ENCODE measurements around the gene NACC2.
A peak's percentile ranks its signal among the peaks of the same experiment; 100 is the strongest.

Gene NACC2

GRCh38 chr9:136058084-136058483, 37.0 kb downstream of the NACC2 start:
- Mint-ChIP-seq H3K36me3 (no peaks in the 10 kb centered on the region), H3K27me3 (peaks cover 17% of the 10 kb centered on the region), H3K4me1 (peaks cover 4% of the 10 kb centered on the region), H3K4me3 (no peak overlapping the region), H3K9me3 (no peaks in the 10 kb centered on the region), H3K27ac (no peak overlapping the region)
- DNase-seq: peak; percentile 8
- CTCF ChIA-PET: no interaction called here

DNA sequence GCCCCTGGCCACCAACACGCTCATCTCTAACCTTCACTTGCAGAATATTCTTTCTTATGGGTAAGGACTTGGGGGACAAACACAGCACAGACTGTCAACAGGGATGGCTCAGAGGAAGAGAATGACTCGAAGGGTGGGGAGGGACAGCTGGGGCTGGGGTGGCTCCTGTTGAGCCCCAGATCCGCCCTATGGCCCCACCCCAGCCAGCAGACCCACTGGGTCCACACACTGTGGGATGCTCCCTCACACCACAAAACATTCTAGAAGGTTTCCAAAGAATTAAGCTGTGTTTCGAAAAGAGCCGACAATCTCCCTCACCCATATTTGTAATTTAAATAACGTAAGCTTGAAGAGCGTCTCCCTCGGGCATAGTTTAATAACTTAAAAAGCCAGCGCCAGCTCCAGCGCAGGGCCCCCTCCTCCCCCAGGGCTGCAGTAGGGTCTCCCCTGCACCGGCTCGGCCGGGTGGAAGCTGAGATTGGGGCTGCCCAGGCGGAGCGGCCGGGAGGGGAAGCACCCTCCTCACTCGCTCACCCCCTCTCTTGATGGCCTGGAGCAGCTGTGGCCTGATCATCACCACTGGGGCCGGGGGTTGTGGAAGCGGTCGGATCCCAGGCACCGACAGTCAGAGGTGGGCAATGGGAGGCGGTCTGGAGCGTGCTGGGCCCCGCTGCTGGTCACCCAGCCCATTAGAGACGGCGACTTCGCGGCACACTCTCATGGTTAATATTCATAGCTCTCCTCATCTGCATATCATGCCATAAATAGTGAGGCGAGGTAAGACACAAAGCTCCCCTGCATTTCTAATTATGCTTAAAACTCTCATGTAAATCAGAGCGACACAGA, 37.6 kb downstream of the NACC2 start:
- no peak overlapping the region for H3K4me3 Mint-ChIP-seq
- CTCF ChIA-PET: no interaction called here

DNA sequence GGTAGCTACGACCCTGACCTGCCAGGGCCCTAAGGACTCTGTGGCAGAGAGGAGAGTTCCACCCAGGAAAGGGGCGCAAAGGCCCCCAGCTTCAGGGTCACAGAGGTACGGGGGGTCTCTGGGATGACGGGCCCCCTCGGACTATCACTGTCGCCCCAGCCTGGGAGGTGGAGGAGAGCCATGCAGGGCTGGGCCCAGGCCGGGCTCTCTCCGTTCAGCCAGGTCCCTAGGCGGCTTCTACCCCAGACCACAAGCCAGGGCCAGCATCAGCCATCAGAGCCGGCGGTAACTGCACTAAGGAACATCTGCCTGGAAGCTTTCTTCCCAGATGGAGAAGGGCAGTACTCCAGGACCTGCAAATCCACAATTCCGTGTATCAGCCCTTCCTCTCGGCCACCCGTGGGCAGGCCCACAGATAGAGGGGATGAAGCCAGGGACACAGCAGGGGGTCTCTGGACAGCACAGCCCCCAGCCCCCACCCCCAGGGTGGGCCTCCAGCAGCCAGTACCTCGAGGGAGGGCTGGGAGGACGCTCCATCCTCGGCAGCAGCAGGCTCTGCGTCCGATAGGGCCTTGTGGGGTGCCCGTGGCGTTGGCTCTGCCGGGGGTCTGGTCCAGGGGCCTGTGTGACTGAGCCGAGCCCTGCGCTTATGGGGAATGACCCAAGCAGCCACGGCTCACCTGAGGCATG, 38.4 kb downstream of the NACC2 start:
- Mint-ChIP-seq H3K9me3 (no peaks in the 10 kb centered on the region), H3K27ac (no peak overlapping the region), H3K4me3 (no peak overlapping the region), H3K27me3 (peaks cover 31% of the 10 kb centered on the region), H3K36me3 (no peaks in the 10 kb centered on the region), H3K4me1 (peaks cover 8% of the 10 kb centered on the region)
- CTCF ChIA-PET: no interaction called here
- no peak for DNase-seq

More for the DNA sequence above, 37.6 kb downstream of the NACC2 start:
- DNase-seq: no peak
- H3K4me1 Mint-ChIP-seq: peaks cover 4% of the 10 kb centered on the region
- no peak overlapping the region for H3K27ac Mint-ChIP-seq
- H3K27me3 Mint-ChIP-seq: peaks cover 23% of the 10 kb centered on the region
- no peaks in the 10 kb centered on the region for H3K36me3 Mint-ChIP-seq
- H3K9me3 Mint-ChIP-seq: no peaks in the 10 kb centered on the region

DNA sequence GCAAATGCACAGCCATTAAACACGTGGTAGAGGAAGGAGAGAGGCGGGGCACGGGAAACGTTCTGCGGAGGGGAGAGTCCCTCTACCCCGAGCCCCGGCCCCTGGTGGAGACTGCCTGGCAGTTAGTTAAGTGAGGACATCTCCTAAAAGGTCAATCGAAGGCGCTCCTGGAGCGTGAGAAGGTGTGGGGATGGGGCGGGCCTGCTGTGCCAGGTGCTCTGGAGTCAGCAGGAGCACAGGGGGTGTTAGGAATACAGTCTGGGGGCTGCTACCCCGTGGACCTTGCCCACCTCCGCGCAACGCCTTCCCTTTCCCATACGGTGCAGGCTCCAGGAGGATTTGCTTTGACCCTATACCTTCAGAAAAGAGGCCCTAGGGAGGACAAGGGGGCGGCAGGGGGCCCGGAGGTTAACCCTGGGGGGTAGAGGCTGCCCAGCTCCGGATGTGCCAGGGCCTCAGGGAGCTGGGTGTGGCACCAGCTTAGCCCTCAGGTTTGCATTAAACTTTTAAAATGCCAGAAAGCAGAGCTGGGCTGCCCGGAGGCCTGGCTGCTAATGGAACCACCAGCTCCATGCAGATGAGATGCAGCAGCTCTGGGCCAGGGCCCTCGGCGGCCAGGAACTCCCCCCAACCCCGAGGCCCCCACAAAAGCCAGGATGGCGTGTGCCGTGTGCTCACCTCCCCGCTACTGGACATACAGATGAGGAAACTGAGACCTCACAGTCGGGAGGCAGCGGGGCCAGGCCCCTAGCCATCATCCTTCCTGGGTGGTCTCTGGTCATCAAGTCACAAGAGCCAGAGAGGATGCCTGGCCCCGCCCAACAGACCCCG, 39.2 kb downstream of the NACC2 start:
- CTCF ChIA-PET: no interaction called here
- H3K27me3 Mint-ChIP-seq: peaks cover 39% of the 10 kb centered on the region
- no peak overlapping the region for H3K27ac Mint-ChIP-seq

DNA sequence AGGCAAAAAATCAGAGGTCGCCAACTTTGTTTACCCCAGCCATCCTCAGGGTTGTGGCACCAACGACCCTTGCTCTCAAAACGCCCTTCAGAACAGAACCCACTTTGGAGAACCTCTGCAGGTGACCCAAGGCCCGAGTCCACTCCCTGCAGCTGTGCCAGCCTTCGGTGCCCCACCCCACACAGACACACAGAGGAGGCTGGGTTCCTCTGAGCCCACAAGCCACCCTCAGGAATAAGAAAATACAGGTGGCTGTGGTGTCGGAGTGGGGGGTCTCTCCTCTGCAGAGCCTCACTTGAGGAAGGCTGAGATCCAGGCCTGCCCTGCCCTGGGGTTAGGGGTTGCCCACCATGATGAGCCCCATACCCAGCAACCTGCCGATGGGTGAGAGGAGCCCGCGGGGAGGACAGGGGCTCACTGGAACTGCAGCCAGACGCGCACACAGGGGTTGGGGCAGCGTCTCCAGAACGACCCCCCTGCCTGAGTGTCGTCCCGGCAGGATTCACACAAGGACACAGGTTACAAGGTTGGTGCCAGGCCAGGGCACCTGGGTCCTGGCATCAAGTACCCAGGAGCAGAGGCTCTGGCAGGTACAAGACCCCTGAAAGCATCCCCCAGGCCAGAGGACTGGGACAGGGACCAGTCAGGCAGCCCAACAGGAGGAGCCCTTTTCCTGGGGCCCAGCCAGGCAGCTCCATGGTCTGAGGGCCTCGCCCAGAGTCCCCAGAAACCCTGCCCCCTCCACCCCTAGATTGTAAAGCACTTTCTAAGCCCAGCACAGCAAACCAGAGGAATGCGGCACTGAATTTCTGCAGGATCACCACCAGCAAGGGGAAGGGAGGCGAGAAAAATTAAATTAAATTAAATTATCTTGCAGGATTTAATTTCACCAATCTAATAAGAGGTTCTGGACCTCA, 40.0 kb downstream of the NACC2 start:
- H3K27me3 Mint-ChIP-seq: peaks cover 48% of the 10 kb centered on the region
- no peak overlapping the region for H3K27ac Mint-ChIP-seq
- H3K36me3 Mint-ChIP-seq: no peaks in the 10 kb centered on the region
- DNase-seq: no peak
- peaks cover 8% of the 10 kb centered on the region for H3K4me1 Mint-ChIP-seq
- no peaks in the 10 kb centered on the region for H3K9me3 Mint-ChIP-seq
- no peak overlapping the region for H3K4me3 Mint-ChIP-seq
- CTCF ChIA-PET: no interaction called here

More for the DNA sequence above, 39.2 kb downstream of the NACC2 start:
- H3K4me1 Mint-ChIP-seq: peaks cover 8% of the 10 kb centered on the region
- no peak overlapping the region for H3K4me3 Mint-ChIP-seq
- no peak for DNase-seq
- H3K9me3 Mint-ChIP-seq: no peaks in the 10 kb centered on the region
- no peaks in the 10 kb centered on the region for H3K36me3 Mint-ChIP-seq

GRCh38 chr9:136054146-136054545, 40.9 kb downstream of the NACC2 start:
- CTCF ChIA-PET: no interaction called here
- peaks cover 8% of the 10 kb centered on the region for H3K4me1 Mint-ChIP-seq
- H3K27me3 Mint-ChIP-seq: peaks cover 54% of the 10 kb centered on the region
- no peak overlapping the region for H3K4me3 Mint-ChIP-seq
- H3K9me3 Mint-ChIP-seq: no peaks in the 10 kb centered on the region
- H3K36me3 Mint-ChIP-seq: no peaks in the 10 kb centered on the region
- H3K27ac Mint-ChIP-seq: no peak overlapping the region
- no peak for DNase-seq

DNA sequence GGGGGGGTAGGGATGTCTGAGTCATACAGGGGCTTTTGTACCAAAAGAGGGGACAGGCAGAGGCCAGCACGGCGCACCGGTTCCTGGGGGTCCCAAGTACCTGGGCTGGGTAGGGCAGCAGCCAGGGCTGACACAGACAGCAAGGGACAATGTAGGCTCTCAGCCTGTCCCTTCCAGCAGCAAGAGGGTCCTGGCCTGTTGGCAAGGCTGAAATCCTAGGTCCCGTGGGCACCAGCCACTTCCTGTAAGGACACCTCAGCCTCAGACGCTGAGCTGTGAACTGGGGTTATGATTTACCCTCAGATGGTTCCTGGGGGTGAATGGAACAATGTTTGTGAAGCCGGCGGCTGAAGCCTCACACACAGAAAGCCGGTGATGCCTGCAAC, 41.3 kb downstream of the NACC2 start:
- Mint-ChIP-seq H3K4me1 (peaks cover 8% of the 10 kb centered on the region), H3K27ac (no peak overlapping the region), H3K4me3 (no peak overlapping the region), H3K27me3 (peaks cover 58% of the 10 kb centered on the region), H3K9me3 (no peaks in the 10 kb centered on the region), H3K36me3 (no peaks in the 10 kb centered on the region)
- no peak for DNase-seq
- CTCF ChIA-PET: no interaction called here

DNA sequence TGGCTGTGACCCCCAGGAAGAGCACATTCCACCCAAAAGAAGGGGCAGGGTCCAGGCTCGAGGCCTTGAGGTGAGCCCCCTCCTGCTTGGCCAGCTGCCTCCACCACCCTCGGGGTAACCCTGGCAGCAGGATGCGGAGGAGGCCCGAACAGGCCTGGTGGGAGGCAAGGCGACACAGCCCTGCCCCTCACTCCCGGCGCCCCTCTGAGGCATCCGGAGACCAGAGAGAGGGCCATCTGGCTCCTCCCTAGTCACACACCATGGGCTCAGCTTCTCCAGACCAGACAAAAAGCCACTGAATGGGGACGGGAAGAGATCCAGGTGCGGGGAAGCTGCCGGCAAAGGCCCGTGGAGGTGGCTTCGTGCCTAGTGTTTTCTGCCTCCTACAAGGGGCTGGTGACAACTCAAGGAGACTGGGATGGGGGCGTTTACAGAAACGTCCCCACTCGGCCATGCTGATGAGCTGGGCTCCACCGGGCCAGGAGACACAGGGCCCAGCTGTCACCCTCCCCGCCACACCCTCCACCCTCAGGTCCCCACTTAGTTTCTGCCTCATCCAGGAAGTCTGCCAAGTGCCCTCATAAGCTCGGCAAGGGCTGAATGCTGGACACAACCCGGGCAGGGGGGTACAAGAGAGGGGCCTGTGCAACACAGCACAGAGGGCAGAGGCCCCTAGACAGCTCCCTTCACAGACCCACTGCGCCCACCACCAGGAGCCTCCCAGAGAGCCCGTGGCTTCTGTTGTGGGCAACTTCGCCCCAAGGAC, 41.9 kb downstream of the NACC2 start:
- no peak for DNase-seq

GRCh38 chr9:136052472-136052880, 42.6 kb downstream of the NACC2 start:
- peaks cover 8% of the 10 kb centered on the region for H3K4me1 Mint-ChIP-seq
- H3K36me3 Mint-ChIP-seq: no peaks in the 10 kb centered on the region
- no peaks in the 10 kb centered on the region for H3K9me3 Mint-ChIP-seq
- DNase-seq: no peak
- H3K4me3 Mint-ChIP-seq: no peak overlapping the region
- H3K27me3 Mint-ChIP-seq: peaks cover 58% of the 10 kb centered on the region
- CTCF ChIA-PET: no interaction called here
- H3K27ac Mint-ChIP-seq: no peak overlapping the region

More for the DNA sequence above, 41.9 kb downstream of the NACC2 start:
- H3K27me3 Mint-ChIP-seq: peaks cover 58% of the 10 kb centered on the region
- no peaks in the 10 kb centered on the region for H3K36me3 Mint-ChIP-seq
- CTCF ChIA-PET: no interaction called here
- no peak overlapping the region for H3K4me3 Mint-ChIP-seq
- H3K27ac Mint-ChIP-seq: no peak overlapping the region
- H3K9me3 Mint-ChIP-seq: no peaks in the 10 kb centered on the region
- H3K4me1 Mint-ChIP-seq: peaks cover 8% of the 10 kb centered on the region

- CTCF ChIA-PET: no interaction called here
- Mint-ChIP-seq H3K27me3 (peaks cover 58% of the 10 kb centered on the region), H3K4me3 (no peak overlapping the region), H3K36me3 (no peaks in the 10 kb centered on the region), H3K9me3 (no peaks in the 10 kb centered on the region), H3K4me1 (peaks cover 8% of the 10 kb centered on the region), H3K27ac (no peak overlapping the region)
- peak; percentile 32 for DNase-seq
Observed at GRCh38 chr9:136051837-136052471, 43.1 kb downstream of the NACC2 start.

DNA sequence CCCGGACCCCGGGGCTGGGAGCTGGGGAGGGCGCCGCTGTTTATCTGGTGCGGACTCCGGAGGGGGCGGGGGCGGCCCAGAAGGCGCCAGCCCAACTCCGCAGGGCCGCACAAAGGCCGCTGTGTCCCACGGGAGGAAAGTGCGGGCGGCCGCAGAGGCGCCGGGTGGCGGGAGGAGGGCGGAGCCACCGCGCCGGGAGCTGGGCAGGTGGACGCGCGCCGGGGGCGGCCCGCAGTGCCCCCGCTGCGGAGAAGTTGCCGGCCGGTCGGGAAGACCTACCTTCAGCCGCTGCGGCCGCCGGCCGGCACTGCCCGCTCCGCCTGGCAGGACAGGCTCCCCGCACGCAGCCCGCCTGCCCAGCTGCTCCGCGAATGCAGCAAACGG, 43.6 kb downstream of the NACC2 start:
- Mint-ChIP-seq H3K27ac (no peak overlapping the region), H3K9me3 (no peaks in the 10 kb centered on the region), H3K4me1 (peaks cover 8% of the 10 kb centered on the region), H3K36me3 (no peaks in the 10 kb centered on the region), H3K27me3 (peaks cover 58% of the 10 kb centered on the region), H3K4me3 (no peak overlapping the region)
- no peak for DNase-seq
- CTCF ChIA-PET: no interaction called here

DNA sequence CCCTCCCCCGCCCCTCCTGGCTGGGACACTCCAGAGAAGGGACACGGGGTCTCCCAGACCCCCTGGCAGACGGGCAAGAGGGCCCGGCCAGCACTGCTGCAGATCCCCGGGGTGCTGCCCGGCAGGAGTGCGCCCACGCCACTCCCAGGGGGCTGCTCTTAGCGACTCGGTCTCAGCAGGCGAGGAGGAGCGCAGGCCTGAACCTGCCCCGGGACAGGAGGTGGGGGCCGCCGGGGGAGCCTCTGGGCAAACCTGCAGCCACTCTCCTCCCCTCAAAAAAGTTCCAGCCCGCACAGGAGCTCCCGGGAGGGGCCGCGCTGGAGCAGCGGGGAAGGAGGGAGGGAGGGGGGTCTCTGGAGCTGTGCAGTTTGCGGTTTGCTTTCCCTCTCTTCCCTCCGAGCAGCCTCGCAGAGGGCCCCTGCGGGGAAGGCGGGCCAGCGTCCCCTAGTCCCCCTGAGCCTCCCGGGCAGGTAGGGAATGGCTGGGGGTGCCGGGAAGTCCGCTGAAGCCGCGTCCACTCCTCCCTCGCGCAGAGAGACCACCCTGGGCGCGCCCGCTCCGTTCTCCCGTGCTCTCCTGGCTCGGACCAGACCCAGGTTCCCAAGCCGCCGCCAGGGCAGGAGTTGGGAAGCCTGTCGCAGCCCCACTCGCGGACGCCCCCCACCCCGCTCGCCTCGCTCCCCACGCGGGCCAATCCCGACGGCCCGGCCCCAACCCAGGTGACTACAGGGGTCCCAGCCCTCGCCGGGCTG, 44.2 kb downstream of the NACC2 start:
- H3K27me3 Mint-ChIP-seq: peaks cover 58% of the 10 kb centered on the region
- no peak overlapping the region for H3K4me3 Mint-ChIP-seq
- CTCF ChIA-PET: no interaction called here
- peaks cover 8% of the 10 kb centered on the region for H3K4me1 Mint-ChIP-seq
- H3K9me3 Mint-ChIP-seq: no peaks in the 10 kb centered on the region
- H3K27ac Mint-ChIP-seq: no peak overlapping the region
- no peaks in the 10 kb centered on the region for H3K36me3 Mint-ChIP-seq
- no peak for DNase-seq
